ENCODE measurements around the gene TMEM184A. TPM values are rescaled to one million over a fixed set of nuclear protein-coding genes. Genes with fewer than 3 reads are reported as not detected.

The TMEM184A gene
- total RNA-seq, 1 donor from 2014 or later: 129 TPM

DNA sequence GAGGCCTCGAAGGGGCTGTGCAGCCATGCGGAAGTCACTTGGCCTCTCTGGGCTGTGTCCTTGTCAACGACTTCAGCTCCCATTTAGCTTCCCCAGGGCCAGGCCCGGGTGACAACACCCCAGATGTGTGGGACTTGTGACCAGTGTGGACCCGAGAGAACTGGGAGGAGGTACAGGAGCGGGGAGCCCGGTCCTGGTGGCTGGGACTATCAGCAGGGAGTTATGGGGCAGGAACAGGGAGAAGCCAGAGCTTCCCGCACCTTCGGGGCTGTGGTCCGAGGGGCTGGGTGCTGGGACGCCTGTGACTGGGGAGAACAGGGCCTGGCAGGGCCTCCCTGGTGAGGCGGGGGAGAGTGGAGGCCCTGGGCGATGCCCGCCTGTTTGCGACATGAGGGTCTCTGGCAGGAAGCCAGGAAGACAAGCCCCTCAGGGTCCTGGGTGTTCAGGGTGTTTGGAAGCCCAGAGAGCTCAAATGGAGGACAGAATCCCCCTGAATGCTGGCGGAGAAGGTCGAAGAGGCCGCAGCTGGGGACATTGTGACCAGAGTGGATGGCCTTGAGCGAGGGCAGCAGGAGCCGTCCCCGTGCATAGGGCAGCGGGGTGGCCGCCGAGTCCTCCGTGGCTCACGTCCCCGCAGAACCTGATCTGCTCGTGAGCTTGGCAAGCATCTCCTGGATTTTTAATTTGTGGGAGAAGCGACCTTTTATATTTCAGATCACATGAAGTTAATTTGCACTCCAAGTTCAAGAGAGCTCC is 43.8 kb upstream of the TMEM184A start:
- TF ChIP-seq, protein P1, sequence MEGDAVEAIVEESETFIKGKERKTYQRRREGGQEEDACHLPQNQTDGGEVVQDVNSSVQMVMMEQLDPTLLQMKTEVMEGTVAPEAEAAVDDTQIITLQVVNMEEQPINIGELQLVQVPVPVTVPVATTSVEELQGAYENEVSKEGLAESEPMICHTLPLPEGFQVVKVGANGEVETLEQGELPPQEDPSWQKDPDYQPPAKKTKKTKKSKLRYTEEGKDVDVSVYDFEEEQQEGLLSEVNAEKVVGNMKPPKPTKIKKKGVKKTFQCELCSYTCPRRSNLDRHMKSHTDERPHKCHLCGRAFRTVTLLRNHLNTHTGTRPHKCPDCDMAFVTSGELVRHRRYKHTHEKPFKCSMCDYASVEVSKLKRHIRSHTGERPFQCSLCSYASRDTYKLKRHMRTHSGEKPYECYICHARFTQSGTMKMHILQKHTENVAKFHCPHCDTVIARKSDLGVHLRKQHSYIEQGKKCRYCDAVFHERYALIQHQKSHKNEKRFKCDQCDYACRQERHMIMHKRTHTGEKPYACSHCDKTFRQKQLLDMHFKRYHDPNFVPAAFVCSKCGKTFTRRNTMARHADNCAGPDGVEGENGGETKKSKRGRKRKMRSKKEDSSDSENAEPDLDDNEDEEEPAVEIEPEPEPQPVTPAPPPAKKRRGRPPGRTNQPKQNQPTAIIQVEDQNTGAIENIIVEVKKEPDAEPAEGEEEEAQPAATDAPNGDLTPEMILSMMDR (IDR thresholded peaks at IDR 0.05): no peak
- TF ChIP-seq POLR2A (IDR thresholded peaks at IDR 0.05) (no peak), POLR2AphosphoS5 (IDR thresholded peaks at IDR 0.05; ENCODE audit: insufficient read depth in 1 of 2, low read depth in 1 of 2) (no peak)

DNA sequence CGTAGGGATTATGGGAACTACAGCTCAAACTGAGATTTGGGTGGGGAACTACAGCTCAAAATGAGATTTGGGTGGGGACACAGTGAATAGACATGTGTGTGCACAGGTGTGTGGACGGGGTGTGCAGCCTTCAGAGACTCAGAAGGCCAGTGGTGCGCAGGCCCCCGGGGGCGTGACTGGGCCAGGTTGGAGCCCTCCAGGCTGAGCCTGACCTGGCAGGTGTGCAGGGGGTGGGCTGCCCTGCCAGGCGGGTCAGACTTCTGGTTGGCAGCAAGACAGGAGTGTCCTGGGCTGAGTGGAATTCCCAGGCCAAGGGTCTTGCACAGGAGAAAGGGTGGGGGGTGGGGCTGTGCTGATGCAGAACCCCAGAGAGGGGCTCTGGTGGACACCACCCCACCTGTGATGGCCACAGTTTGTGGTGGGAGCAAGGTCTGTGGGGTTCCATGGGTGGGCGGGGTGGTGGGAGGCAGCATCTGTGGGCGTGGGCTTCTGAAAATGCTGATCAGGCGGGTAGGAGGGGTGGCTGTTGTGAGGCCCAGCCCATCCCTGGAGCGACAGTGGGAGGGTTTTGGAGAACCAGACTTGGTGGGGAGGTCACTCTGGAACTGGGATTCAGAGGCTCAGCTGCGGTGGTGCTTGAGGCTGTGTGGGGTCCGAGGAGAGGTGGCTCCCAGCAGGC is 43.1 kb upstream of the TMEM184A start:
- no peaks in the 10 kb centered on the region for H3K27me3 ChIP-seq

More for the DNA sequence above, 43.8 kb upstream of the TMEM184A start:
- intact Hi-C loops (cut with DNase I): no loop called here
- DNase-seq (ENCODE audit: extremely low spot score in 2 of 2): no peak
- no peaks in the 10 kb centered on the region for H3K4me1 ChIP-seq
- H3K27ac ChIP-seq: no peak overlapping the region
- no peaks in the 10 kb centered on the region for H3K27me3 ChIP-seq
- no peaks in the 10 kb centered on the region for H3K9me3 ChIP-seq
- no peak overlapping the region for H3K4me3 ChIP-seq
- no peaks in the 10 kb centered on the region for H3K36me3 ChIP-seq

DNA sequence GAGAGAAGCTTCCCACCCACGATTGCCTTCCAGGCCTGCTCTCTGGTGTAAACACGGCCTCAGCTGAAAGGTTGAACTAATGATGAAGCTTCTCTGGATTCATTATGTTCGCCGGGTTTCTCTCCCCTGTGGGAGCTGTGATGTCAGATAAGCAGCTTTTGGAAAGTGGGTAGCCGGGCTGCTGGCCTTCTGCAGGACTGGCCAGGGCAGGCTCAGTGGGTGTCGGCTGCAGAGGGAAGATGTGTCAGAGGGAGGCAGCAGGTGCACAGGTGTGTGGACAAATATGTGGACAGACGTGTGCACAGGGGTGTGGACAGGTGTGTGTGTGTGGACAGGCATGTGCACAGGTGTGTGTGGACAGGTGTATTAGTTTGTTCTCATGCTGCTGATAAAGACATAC is 42.3 kb upstream of the TMEM184A start:
- H3K4me1 ChIP-seq: no peaks in the 10 kb centered on the region
- H3K9me3 ChIP-seq: no peaks in the 10 kb centered on the region
- no peak overlapping the region for H3K4me3 ChIP-seq
- no peaks in the 10 kb centered on the region for H3K27me3 ChIP-seq
- no peak overlapping the region for H3K27ac ChIP-seq
- intact Hi-C loops (cut with DNase I): no loop called here
- no peak for DNase-seq (ENCODE audit: extremely low spot score in 2 of 2)
- H3K36me3 ChIP-seq: no peaks in the 10 kb centered on the region
- TF ChIP-seq POLR2A (IDR thresholded peaks at IDR 0.05) (no peak), POLR2AphosphoS5 (IDR thresholded peaks at IDR 0.05; ENCODE audit: insufficient read depth in 1 of 2, low read depth in 1 of 2) (no peak)
- TF ChIP-seq, protein P1 (IDR thresholded peaks at IDR 0.05): no peak

More for the DNA sequence above, 43.1 kb upstream of the TMEM184A start:
- H3K4me1 ChIP-seq: no peaks in the 10 kb centered on the region
- TF ChIP-seq, protein P1 (IDR thresholded peaks at IDR 0.05): no peak
- TF ChIP-seq POLR2A (IDR thresholded peaks at IDR 0.05): no peak
- no peak for TF ChIP-seq POLR2AphosphoS5 (IDR thresholded peaks at IDR 0.05; ENCODE audit: insufficient read depth in 1 of 2, low read depth in 1 of 2)
- H3K36me3 ChIP-seq: no peaks in the 10 kb centered on the region
- intact Hi-C loops (cut with DNase I): no loop called here
- H3K27ac ChIP-seq: no peak overlapping the region
- no peaks in the 10 kb centered on the region for H3K9me3 ChIP-seq
- DNase-seq (ENCODE audit: extremely low spot score in 2 of 2): no peak
- H3K4me3 ChIP-seq: no peak overlapping the region

DNA sequence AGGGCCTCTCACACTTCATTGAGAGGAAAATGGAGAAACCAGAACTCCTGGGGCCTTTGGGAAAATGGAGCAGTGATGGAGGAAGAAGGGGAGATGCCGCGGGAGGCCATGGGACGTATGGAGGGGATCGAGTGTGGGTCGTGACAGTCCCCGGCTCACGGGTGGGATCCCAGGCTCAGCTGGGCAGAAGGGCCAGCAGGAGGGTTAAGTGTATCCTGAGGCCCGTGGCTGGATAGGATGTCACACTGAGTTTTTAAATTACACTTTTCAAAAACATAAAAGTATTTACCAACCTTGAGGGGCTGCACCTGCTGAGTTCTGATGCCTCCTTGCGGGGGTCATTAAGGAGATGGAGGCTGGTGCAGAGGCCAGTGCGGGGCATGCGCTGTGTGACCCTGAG is 41.8 kb upstream of the TMEM184A start:
- no peak for DNase-seq (ENCODE audit: extremely low spot score in 2 of 2)
- intact Hi-C loops (cut with DNase I): no loop called here
- Histone ChIP-seq H3K9me3 (no peaks in the 10 kb centered on the region), H3K27ac (no peak overlapping the region), H3K4me1 (no peaks in the 10 kb centered on the region), H3K4me3 (no peak overlapping the region), H3K36me3 (no peaks in the 10 kb centered on the region), H3K27me3 (no peaks in the 10 kb centered on the region)
- no peak for TF ChIP-seq POLR2AphosphoS5 (IDR thresholded peaks at IDR 0.05; ENCODE audit: insufficient read depth in 1 of 2, low read depth in 1 of 2)
- no peak for TF ChIP-seq POLR2A (IDR thresholded peaks at IDR 0.05)
- TF ChIP-seq, protein P1 (IDR thresholded peaks at IDR 0.05): no peak
